ENCODE results near the gene PCDHA13.

The PCDHA13 gene

DNA sequence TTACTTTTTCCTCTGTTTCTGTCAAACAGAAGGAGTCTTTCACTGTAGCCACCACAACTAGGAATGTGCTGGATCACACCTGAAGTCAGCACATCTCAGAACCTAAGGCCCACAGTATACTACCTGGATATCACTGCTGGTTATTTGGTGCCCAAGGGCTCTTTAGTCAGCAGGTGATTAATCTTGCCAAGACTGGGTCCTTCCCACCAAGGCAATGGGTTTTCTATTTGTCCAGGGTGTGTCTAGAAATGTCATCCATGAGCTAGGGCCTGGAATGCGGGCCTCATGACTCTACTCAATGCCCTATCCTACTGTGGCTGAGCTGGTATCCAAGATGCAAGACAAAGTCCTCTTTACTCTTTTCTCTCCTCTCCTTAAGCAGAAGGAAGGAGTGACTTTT lies 34.4 kb downstream of the PCDHA13 start:
- H3K4me1 ChIP-seq (ENCODE audit: insufficient read depth, poor library complexity, severe bottlenecking), result no peaks in the 10 kb centered on the region
- DNase-seq (ENCODE audit: low spot score) (no peak), ATAC-seq (ENCODE audit: low read depth) (peak; percentile 35; the same call in 2 of the 3 replicates)
- peaks cover 4% of the 10 kb centered on the region for H3K27me3 ChIP-seq (ENCODE audit: insufficient read depth, poor library complexity, severe bottlenecking)
- H3K36me3 ChIP-seq (ENCODE audit: low read depth), result no peaks in the 10 kb centered on the region
- TF ChIP-seq, protein P1, sequence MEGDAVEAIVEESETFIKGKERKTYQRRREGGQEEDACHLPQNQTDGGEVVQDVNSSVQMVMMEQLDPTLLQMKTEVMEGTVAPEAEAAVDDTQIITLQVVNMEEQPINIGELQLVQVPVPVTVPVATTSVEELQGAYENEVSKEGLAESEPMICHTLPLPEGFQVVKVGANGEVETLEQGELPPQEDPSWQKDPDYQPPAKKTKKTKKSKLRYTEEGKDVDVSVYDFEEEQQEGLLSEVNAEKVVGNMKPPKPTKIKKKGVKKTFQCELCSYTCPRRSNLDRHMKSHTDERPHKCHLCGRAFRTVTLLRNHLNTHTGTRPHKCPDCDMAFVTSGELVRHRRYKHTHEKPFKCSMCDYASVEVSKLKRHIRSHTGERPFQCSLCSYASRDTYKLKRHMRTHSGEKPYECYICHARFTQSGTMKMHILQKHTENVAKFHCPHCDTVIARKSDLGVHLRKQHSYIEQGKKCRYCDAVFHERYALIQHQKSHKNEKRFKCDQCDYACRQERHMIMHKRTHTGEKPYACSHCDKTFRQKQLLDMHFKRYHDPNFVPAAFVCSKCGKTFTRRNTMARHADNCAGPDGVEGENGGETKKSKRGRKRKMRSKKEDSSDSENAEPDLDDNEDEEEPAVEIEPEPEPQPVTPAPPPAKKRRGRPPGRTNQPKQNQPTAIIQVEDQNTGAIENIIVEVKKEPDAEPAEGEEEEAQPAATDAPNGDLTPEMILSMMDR (IDR thresholded peaks at IDR 0.05; ENCODE audit: poor library complexity, severe bottlenecking), result no peak
- H3K27ac ChIP-seq (ENCODE audit: poor library complexity, severe bottlenecking), result no peak overlapping the region
- no peak overlapping the region for H3K4me3 ChIP-seq (ENCODE audit: severe bottlenecking)
- H3K9me3 ChIP-seq (ENCODE audit: severe bottlenecking), result no peaks in the 10 kb centered on the region

DNA sequence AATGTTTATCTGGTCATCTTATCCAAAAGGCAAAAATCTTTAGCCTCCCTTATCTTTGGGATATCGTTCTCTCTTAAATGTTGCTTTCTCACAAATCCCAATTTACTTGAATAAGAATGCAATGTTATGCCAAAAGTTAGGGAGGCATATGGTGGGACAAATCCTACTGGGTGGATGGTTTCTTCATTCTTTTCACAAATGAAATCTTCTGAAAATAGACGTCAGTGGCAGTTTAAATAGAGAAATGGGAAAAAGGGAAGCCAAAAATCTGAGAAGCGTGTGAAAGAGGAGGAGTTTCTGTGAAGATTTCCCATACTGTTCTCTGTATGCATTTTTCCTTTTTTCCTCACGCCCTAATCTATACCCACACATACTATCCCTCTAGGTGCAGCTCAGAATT lies 41.7 kb downstream of the PCDHA13 start:
- Histone ChIP-seq H3K36me3 (ENCODE audit: low read depth) (no peaks in the 10 kb centered on the region), H3K9me3 (ENCODE audit: severe bottlenecking) (no peaks in the 10 kb centered on the region), H3K4me1 (ENCODE audit: insufficient read depth, poor library complexity, severe bottlenecking) (no peaks in the 10 kb centered on the region), H3K4me3 (ENCODE audit: severe bottlenecking) (no peak overlapping the region), H3K27me3 (ENCODE audit: insufficient read depth, poor library complexity, severe bottlenecking) (peaks cover 6% of the 10 kb centered on the region), H3K27ac (ENCODE audit: poor library complexity, severe bottlenecking) (no peak overlapping the region)
- TF ChIP-seq, protein P1 (IDR thresholded peaks at IDR 0.05; ENCODE audit: poor library complexity, severe bottlenecking), result no peak
- no peak for DNase-seq (ENCODE audit: low spot score)
- ATAC-seq (ENCODE audit: low read depth), result no peak

DNA sequence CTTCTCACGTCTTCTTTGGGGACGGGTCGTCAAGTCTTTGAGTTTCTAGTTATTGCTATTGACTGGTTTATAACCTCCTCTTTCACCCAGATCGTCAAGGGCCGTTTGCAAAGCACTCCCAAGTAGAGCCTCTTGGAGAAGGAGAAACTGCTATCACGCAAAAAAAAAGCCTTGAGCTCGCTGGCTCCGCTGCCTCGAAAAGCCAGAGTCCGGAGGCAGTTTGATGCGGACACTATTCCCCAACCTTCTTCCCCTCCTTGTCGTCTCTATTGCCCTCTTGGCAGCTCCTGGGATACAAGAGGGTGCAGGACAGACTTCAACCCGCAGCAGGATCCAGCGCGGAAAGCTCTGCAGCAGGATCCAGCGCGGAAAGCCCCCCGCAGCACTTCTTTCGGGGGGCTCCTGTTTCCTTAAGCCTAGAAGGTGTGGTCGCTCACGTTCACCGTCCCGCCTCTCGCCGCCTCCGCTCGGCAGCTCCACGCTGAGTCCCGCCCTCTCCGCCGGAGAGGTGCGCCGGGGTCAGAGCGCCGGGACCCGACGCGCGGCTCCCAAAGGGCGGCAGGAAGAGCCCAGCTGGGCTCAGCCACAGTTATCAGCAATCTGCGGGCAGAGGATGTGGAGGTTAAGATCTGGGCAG lies 44.0 kb downstream of the PCDHA13 start, which contains the start of gene PCDHAC1:
Gene PCDHAC1 (plus strand): TSS at position 494 of the 637 bp plus-strand sequence. CDS start 594 bp downstream, outside the sequence.
- H3K27me3 ChIP-seq (ENCODE audit: insufficient read depth, poor library complexity, severe bottlenecking), result peaks cover 6% of the 10 kb centered on the region
- TF ChIP-seq, protein P1 (IDR thresholded peaks at IDR 0.05; ENCODE audit: poor library complexity, severe bottlenecking), result no peak
- H3K9me3 ChIP-seq (ENCODE audit: severe bottlenecking), result no peaks in the 10 kb centered on the region
- no peak within 1 kb of the TSS for H3K27ac ChIP-seq (ENCODE audit: poor library complexity, severe bottlenecking)
- H3K36me3 ChIP-seq (ENCODE audit: low read depth), result no peaks in the 10 kb centered on the region
- H3K4me1 ChIP-seq (ENCODE audit: insufficient read depth, poor library complexity, severe bottlenecking), result no peaks in the 10 kb centered on the region
- DNase-seq (ENCODE audit: low spot score) (no peak), ATAC-seq (ENCODE audit: low read depth) (peak; percentile 78)
- H3K4me3 ChIP-seq (ENCODE audit: severe bottlenecking), result peak within 1 kb of the TSS; percentile 46

DNA sequence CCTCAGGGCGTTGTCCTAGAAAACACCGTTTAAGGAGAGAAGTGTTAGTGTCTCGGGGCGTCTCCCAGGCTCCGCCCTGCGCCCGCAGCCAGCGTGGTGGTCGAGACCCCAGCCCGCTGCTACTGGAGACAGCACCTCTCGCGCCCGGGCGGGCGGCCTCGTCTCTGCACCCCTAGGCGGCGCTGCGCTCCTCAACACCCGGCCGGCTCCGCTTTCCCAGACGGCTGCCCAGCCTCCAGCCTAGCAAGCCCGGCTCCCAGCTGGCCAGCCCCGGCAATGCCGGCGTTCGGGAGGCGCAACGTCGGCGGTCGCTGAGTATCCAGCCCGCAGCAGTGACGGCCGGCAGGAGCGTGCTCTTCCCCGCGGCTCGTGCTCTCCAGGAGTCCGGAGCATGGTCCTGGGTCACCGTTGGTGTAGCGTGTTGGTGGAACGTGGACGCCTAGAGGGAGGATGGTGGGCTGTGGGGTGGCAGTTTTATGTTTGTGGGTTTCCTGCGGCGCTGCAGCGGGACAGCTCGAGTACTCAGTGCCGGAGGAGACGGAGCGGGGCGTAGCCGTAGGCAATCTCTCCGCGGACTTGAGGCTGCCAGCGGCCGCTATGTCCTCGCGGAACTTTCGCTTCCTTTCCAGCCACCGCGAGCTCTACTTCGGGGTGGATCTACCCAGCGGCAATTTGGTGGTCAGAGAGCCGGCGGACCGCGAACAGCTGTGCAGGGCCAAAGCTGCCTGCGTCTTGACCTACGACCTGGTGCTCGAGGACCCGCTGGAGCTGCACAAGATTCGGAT lies 44.7 kb downstream of the PCDHA13 start:
- Histone ChIP-seq H3K27me3 (ENCODE audit: insufficient read depth, poor library complexity, severe bottlenecking) (peaks cover 6% of the 10 kb centered on the region), H3K27ac (ENCODE audit: poor library complexity, severe bottlenecking) (no peak overlapping the region), H3K4me1 (ENCODE audit: insufficient read depth, poor library complexity, severe bottlenecking) (no peaks in the 10 kb centered on the region), H3K4me3 (ENCODE audit: severe bottlenecking) (peak overlapping the region; percentile 46), H3K9me3 (ENCODE audit: severe bottlenecking) (no peaks in the 10 kb centered on the region), H3K36me3 (ENCODE audit: low read depth) (no peaks in the 10 kb centered on the region)
- DNase-seq (ENCODE audit: low spot score) (peak; percentile 89), ATAC-seq (ENCODE audit: low read depth) (peak; percentile 85)
- TF ChIP-seq, protein P1 (IDR thresholded peaks at IDR 0.05; ENCODE audit: poor library complexity, severe bottlenecking), result peak; percentile 99
